Epithelial cell of esophagus (primary cell): ENCODE measurements around the gene SLC25A26.

ENCODE experiments used
- DNase-seq: peaks from one replicate; pipeline ENCODE4 v3.0.0; 2010; ENCODE audit warnings: low read depth
- H3K4me3 ChIP-seq: 2 replicates; pipeline ENCODE4 v1.5.1; 2011; ENCODE audit warnings: mild to moderate bottlenecking, low read length, control low read depth
- TF ChIP-seq, protein P1 (sequence below): IDR thresholded peaks from 2 replicates; pipeline ENCODE4 v1.5.1; 2011; ENCODE audit warnings: low read depth, mild to moderate bottlenecking, low read length, control low read depth, inconsistent platforms; ENCODE audit not compliant: insufficient read depth; ENCODE audit errors: missing control alignments

SLC25A26 gene

DNA sequence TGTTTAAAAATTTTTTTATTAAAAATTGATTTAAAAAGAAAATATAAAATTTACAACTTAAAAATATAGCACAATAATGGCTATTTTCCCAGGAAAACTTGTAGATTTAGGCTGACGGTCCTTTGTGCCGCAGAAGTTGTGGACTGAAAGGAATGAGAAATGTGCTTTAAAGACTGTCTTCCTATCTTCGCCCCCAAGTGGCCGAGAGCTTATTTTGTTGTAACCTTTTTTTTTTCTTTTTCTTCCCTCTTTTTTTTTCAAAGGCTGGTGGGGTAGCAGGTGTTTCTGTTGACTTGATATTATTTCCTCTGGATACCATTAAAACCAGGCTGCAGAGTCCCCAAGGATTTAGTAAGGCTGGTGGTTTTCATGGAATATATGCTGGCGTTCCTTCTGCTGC is 15.5 kb downstream of the SLC25A26 start:
- DNase-seq, result no peak
- TF ChIP-seq, protein P1, sequence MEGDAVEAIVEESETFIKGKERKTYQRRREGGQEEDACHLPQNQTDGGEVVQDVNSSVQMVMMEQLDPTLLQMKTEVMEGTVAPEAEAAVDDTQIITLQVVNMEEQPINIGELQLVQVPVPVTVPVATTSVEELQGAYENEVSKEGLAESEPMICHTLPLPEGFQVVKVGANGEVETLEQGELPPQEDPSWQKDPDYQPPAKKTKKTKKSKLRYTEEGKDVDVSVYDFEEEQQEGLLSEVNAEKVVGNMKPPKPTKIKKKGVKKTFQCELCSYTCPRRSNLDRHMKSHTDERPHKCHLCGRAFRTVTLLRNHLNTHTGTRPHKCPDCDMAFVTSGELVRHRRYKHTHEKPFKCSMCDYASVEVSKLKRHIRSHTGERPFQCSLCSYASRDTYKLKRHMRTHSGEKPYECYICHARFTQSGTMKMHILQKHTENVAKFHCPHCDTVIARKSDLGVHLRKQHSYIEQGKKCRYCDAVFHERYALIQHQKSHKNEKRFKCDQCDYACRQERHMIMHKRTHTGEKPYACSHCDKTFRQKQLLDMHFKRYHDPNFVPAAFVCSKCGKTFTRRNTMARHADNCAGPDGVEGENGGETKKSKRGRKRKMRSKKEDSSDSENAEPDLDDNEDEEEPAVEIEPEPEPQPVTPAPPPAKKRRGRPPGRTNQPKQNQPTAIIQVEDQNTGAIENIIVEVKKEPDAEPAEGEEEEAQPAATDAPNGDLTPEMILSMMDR, result no peak
- no peak overlapping the region for H3K4me3 ChIP-seq

- no peak for DNase-seq
- H3K4me3 ChIP-seq, result no peak overlapping the region
- TF ChIP-seq, protein P1, result no peak
Observed at GRCh38 chr3:66237552-66237951, 16.8 kb downstream of the SLC25A26 start.

- TF ChIP-seq, protein P1, result no peak
- H3K4me3 ChIP-seq, result no peak overlapping the region
- no peak for DNase-seq
Observed at GRCh38 chr3:66239513-66240123, 18.8 kb downstream of the SLC25A26 start.

DNA sequence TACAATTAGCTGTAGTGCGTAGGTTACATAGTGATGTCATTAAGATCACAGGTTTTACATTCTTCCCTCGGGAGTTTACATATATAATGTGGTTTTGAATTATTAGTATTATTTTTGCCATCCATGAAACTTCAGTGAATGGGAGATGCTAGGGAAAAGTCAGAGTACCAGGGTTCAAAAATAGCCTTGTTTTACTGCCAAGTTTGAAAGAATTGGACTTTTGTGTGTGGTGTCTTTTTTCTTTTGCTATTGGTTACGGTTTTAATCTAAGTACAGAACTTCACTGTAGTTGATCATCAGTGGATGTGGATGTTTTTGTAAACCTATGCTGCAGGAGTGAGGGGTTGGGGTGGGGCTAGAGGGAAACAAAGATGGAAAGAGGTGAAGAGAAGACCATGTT is 20.7 kb downstream of the SLC25A26 start:
- TF ChIP-seq, protein P1, result no peak
- DNase-seq, result no peak
- no peak overlapping the region for H3K4me3 ChIP-seq

- TF ChIP-seq, protein P1, result no peak
- no peak for DNase-seq
- H3K4me3 ChIP-seq, result no peak overlapping the region
Observed at GRCh38 chr3:66242788-66243464, 22.1 kb downstream of the SLC25A26 start.

- TF ChIP-seq, protein P1, result no peak
- H3K4me3 ChIP-seq, result no peak overlapping the region
- no peak for DNase-seq
Observed at GRCh38 chr3:66248641-66249040, 27.8 kb downstream of the SLC25A26 start.
